OCI-LY7 (cell line): Measurements from ENCODE around the gene SKAP2. TPM values are rescaled to one million over a fixed set of nuclear protein-coding genes. Genes with fewer than 3 reads are reported as not detected.

Experiments
- BruUV-seq: library from RNA; stranded (reverse); fragments of 400-500 nt; replicated peaks from 2 replicates; lab custom pipeline; 2021; lab: Mats Ljungman, UMichigan
- CTCF ChIA-PET: fragments of 300-600 bp; sonication (Branson Sonifier 250); formaldehyde crosslinking; loops from one replicate; lab custom pipeline; 2022; ENCODE audit warnings: antibody characterized with exemption; ENCODE audit not compliant: unreplicated experiment; lab: Charles Lee
- POLR2A ChIA-PET: fragments of 300-600 bp; sonication (Branson Sonifier 250); formaldehyde crosslinking; loops from one replicate; lab custom pipeline; 2022; ENCODE audit warnings: antibody characterized with exemption; lab: Charles Lee
- DNase-seq: peaks from one replicate; pipeline ENCODE4 v3.0.0-alpha.2; 2015; ENCODE audit warnings: low spot score
- H2AFZ ChIP-seq: fragments of 200-600 bp; sonication (generic), shearing (Covaris generic); 2 replicates; pipeline ENCODE4 v1.6.1; 2014; ENCODE audit warnings: mild to moderate bottlenecking, antibody characterized with exemption, low read length, moderate library complexity
- H3K27ac ChIP-seq: fragments of 200-600 bp; sonication (generic); 2 replicates; pipeline ENCODE4 v1.5.1; 2014; ENCODE audit warnings: mixed run types, low read depth, mild to moderate bottlenecking, moderate library complexity, low read length, inconsistent platforms; ENCODE audit not compliant: poor library complexity, severe bottlenecking
- H3K36me3 ChIP-seq: fragments of 200-600 bp; sonication (generic); 2 replicates; pipeline ENCODE4 v1.6.1; 2014; ENCODE audit warnings: mild to moderate bottlenecking, antibody characterized with exemption, low read length, moderate library complexity, mixed read lengths; ENCODE audit not compliant: insufficient read depth
- H3K4me1 ChIP-seq: fragments of 200-600 bp; sonication (generic); 2 replicates; pipeline ENCODE4 v1.5.1; 2014; ENCODE audit warnings: mild to moderate bottlenecking, low read length; ENCODE audit not compliant: insufficient read depth, poor library complexity, severe bottlenecking
- H3K4me2 ChIP-seq: fragments of 200-600 bp; sonication (generic); 2 replicates; pipeline ENCODE4 v1.6.1; 2014; ENCODE audit warnings: mild to moderate bottlenecking, low read length
- H3K4me3 ChIP-seq: fragments of 200-600 bp; sonication (generic); 2 replicates; pipeline ENCODE4 v1.5.1; 2014; ENCODE audit warnings: mild to moderate bottlenecking, low read depth, low read length; ENCODE audit not compliant: poor library complexity, severe bottlenecking
- H3K79me2 ChIP-seq: fragments of 200-600 bp; sonication (generic); 2 replicates; pipeline ENCODE4 v1.6.1; 2016; ENCODE audit warnings: low read depth, mild to moderate bottlenecking, low read length, moderate library complexity, mixed read lengths; ENCODE audit not compliant: insufficient read depth
- H3K9me2 ChIP-seq: fragments of 200-600 bp; sonication (generic); 2 replicates; pipeline ENCODE4 v1.6.1; 2016; ENCODE audit warnings: mild to moderate bottlenecking, low read length, mixed read lengths; ENCODE audit not compliant: insufficient read depth
- H3K9me3 ChIP-seq: fragments of 200-600 bp; sonication (generic); 2 replicates; pipeline ENCODE4 v1.6.1; 2014; ENCODE audit warnings: mild to moderate bottlenecking, mixed run types, low read length, mixed read lengths
- H4K20me1 ChIP-seq: fragments of 200-600 bp; sonication (generic); 2 replicates; pipeline ENCODE4 v1.6.1; 2014; ENCODE audit warnings: mild to moderate bottlenecking, antibody characterized with exemption, low read length, moderate library complexity, mixed read lengths; ENCODE audit not compliant: insufficient read depth
- CTCF ChIP-seq: fragments of 200-600 bp; sonication (generic); conservative IDR thresholded peaks from 2 replicates; pipeline ENCODE4 v1.5.1; 2014; ENCODE audit warnings: mild to moderate bottlenecking, antibody characterized with exemption, low read length, moderate library complexity, mixed read lengths
- EZH2phosphoT487 ChIP-seq: fragments of 200-600 bp; sonication (generic); IDR thresholded peaks from 2 replicates; pipeline ENCODE4 v1.6.1; 2018; ENCODE audit warnings: low read depth, borderline replicate concordance, mild to moderate bottlenecking, mixed run types, antibody characterized with exemption, low read length, moderate library complexity, mixed read lengths
- intact Hi-C: fragments of 100-400 bp; cut with micrococcal nuclease; formaldehyde crosslinking; loops from one replicate; pipeline ENCODE4 v1.10.0; 2022; ENCODE audit not compliant: unreplicated experiment
- total RNA-seq, 2 experiments: library from RNA; depleted of rRNA in 1 of 2; stranded (reverse); fragments of >200 nt in 1 of 2; shearing (Covaris generic) in 1 of 2; gene quantifications; 2 replicates each; pipeline ENCODE4 v1.2.3, GENCODE V29; 2014 to 2022

Gene SKAP2
- total RNA-seq, 2 experiments from 2014 or later: 15.5 to 54.8 TPM

DNA sequence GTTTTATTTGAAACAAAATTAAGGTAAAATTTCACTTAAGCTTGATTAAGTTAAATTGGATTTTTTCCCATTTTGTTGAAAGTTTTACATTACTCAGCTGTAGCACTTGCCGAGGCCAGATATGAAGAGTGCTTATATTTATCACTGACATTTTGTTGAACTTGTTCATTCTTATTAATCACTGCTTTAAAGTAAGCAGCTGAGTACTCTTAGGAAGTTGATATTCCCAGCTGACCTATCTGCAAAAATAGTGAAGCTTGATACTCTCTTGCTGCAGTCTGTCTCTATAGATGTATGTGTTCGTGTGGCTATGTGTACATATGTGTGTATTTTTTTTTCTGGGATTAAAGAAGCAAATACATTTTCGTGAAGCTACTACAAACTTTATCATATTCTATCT, 150.0 kb downstream of the SKAP2 start:
- Histone ChIP-seq H3K4me2 (no peak overlapping the region), H3K36me3 (no peaks in the 10 kb centered on the region), H3K4me1 (no peaks in the 10 kb centered on the region), H3K9me2 (no peaks in the 10 kb centered on the region), H3K9me3 (no peaks in the 10 kb centered on the region), H3K79me2 (no peaks in the 10 kb centered on the region), H3K27ac (no peak overlapping the region), H2AFZ (no peak overlapping the region), H4K20me1 (no peaks in the 10 kb centered on the region), H3K4me3 (no peak overlapping the region)
- ChIA-PET POLR2A (interaction anchor here (1.3 kb wide), 1 partner anchor 8 kb away, joined by 3 read pairs; no protein-coding TSS in a partner anchor), CTCF (no interaction called here)
- no peak for DNase-seq
- BruUV-seq: no TSS peak
- TF ChIP-seq EZH2phosphoT487: no peak
- TF ChIP-seq CTCF: no peak
- intact Hi-C loops: no loop called here

- no peaks in the 10 kb centered on the region for H3K4me1 ChIP-seq
- H3K9me2 ChIP-seq: no peaks in the 10 kb centered on the region
- no peak overlapping the region for H3K27ac ChIP-seq
- no peaks in the 10 kb centered on the region for H3K79me2 ChIP-seq
- no peaks in the 10 kb centered on the region for H4K20me1 ChIP-seq
- intact Hi-C loops: no loop called here
- ChIA-PET POLR2A (interaction anchor here (1.3 kb wide), 1 partner anchor 7 kb away, joined by 3 read pairs; no protein-coding TSS in a partner anchor), CTCF (no interaction called here)
- no TSS peak for BruUV-seq
- no peak overlapping the region for H3K4me3 ChIP-seq
- DNase-seq: no peak
- TF ChIP-seq CTCF (no peak), EZH2phosphoT487 (no peak)
- H3K4me2 ChIP-seq: no peak overlapping the region
- H3K36me3 ChIP-seq: no peaks in the 10 kb centered on the region
- H2AFZ ChIP-seq: no peak overlapping the region
- no peaks in the 10 kb centered on the region for H3K9me3 ChIP-seq
Measured at GRCh38 chr7:26714006-26714405, 150.4 kb downstream of the SKAP2 start.

GRCh38 chr7:26709210-26709990, 155.0 kb downstream of the SKAP2 start:
- ChIA-PET POLR2A (interaction anchor here (0.7 to 1.5 kb wide), 2 partner anchors 16 to 157 kb away, joined by 3 to 4 read pairs; no protein-coding TSS in a partner anchor), CTCF (no interaction called here)
- Histone ChIP-seq H3K9me2 (no peaks in the 10 kb centered on the region), H3K4me3 (no peak overlapping the region), H3K36me3 (no peaks in the 10 kb centered on the region), H3K79me2 (no peaks in the 10 kb centered on the region), H3K9me3 (no peaks in the 10 kb centered on the region), H3K4me2 (no peak overlapping the region), H2AFZ (no peak overlapping the region), H3K27ac (no peak overlapping the region), H3K4me1 (no peaks in the 10 kb centered on the region), H4K20me1 (no peaks in the 10 kb centered on the region)
- BruUV-seq: no TSS peak
- no peak for DNase-seq
- no peak for TF ChIP-seq CTCF
- no peak for TF ChIP-seq EZH2phosphoT487
- intact Hi-C loops: no loop called here
